GM18858 (cell line): Measurements from ENCODE around the gene SLC6A12.
"Not testable (repeated sequence)": the region's sequence is repeated elsewhere in the genome, so short reads cannot be mapped to it uniquely, and the experiment has no call there.

Experiments used
- ATAC-seq: cut with Tn5 transposase; IDR thresholded peaks from one replicate; pipeline ENCODE4 v1.9.1; 2021; ENCODE audit not compliant: unreplicated experiment

Gene SLC6A12

DNA sequence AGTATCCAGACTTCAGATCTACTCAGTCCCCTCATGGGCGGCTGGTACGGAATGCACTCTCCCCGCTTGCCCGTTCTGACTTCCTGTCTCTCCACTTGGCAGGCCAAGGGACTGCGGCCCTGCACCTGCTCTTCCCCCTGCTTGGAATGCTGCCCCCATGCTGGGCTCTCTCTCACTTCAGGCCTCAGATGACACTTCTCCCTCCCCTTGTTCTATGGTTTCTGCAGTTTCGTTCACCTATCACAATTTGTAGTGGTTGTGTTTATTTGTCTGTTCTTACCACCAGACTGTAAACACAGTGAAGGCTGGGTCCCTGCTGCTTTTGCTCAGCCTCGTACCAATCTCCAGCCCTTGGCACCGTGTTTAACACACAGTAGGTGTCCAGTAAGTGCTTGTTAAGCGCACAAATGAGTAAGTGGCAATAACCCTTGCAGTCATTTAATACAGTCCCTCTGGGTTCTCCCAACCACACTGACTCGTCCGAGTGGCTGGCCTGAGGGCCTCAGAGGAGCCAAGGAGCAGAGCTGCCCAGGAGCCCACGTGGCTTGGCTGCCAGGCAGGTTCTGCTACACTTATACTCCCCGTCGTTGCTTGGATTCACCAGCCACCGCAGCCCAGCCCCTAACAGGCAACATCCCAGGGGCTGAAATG is 11.8 kb downstream of the SLC6A12 start:
- no peak for ATAC-seq

GRCh38 chr12:201361-201760 is 12.6 kb downstream of the SLC6A12 start:
- no peak for ATAC-seq

DNA sequence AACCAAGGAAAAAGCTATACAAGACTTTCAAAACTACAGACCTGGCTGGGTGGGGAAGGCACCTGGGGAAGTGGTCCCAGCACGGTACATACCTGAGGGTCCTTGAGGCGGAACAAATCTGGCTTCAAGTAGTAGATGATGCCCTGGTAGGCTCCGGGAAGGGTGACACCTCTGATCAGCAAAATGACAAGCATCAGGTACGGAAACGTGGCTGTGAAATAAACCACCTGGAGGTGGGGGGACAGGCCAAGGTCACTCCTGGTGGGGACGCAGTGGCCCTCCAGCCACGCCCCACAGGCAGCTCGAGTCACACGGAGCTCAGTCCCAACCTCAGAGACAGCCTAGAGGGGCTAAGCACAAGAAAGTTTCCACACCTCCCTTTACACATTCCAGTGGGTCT is 15.3 kb downstream of the SLC6A12 start:
- ATAC-seq = no peak

DNA sequence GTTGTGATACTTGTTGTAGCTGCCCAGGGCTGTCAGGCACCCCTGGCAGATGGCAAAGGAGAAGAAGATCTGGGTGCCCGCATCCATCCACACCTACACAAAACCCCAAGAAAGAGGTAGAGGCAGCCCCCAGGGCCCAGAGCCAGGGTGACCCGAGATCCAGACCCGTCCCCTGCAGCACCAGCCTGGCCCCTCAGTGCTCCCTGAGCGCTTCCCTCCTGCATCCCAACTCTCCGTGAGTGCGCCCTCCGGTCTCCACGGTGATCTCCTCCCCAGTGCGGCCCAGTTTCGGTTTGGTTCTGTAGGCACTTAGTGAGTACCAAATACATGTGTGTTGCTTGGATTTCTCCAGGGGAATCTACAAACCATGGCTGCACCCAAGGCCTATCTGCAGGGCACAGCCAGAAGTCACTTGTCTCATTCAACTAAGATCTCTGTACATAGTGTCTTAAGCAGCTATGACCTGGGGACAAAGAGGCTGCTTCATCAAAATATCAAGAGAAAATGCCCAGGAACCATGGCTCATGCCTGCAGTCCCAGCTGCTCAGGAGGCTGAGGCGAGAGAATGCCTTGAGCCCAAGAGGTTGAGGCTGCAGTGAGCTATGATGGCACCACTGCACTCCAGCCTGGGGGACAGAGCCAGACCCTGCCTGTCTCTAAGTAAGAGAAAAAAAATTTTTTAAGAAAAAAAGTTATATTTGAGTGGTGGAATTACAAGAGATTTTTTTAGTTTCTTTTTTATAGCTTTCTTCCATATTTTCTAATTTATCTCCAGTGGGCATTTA is 15.9 kb downstream of the SLC6A12 start:
- no peak for ATAC-seq

DNA sequence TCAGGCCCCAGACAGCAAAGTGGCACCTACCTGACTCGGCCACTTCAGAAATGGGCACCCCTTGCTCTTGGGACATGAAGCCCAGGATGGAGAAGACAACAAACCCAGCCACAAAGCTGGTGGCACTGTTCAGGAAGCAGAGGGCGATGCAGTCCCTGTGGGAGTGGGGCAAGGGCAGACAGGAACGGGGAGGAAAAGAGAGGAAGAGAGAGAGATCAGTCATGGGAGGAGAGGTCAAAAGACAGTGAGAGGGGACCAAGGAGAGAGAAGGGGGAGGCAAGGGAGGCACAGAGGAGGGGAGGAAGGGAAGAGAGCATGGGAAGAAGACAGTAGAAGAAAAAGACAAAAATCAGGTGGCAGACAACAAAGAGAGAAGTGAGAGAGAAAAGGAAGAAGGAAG is 16.6 kb downstream of the SLC6A12 start:
- ATAC-seq = no peak

- ATAC-seq = no peak
Measured at GRCh38 chr12:196436-196835, 17.5 kb downstream of the SLC6A12 start.

DNA sequence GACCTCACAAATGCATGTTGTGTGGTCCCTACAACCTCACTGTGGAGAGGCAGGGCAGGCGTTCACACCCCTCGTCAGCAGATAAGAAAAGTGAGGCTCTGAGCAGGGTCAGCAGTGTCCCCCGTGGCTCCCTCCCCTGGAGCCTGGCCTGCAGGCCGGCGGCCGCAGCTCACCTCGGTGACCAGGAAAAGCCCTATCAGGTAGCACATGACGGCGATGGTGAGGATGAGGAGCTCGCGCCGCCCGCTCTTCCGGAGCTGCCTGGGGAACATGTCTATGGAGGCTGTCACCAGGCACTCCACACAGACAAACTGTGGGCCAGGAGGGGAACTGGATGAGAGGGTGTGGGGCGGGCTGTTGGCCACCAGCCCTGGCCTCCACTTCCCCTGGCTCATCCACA is 18.0 kb downstream of the SLC6A12 start:
- no peak for ATAC-seq

DNA sequence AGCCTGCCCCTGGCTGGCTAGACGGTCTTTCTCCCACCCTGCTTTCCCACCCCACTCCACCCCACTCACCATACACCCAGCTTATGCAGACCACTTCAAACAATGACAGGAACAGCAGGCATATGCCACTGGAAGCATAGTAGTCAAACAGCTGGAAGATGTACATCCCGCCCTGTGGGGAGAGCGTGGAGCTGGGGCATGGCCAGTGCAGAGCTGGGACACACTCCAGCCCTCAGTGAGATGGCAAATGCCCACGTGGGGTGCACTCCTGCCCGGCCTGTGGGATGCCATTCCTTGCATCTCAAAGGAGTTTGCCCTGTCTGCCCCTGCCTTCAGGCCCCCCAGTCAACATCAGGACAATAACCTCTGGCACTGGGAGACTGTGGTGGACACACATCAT is 18.8 kb downstream of the SLC6A12 start:
- no peak for ATAC-seq

DNA sequence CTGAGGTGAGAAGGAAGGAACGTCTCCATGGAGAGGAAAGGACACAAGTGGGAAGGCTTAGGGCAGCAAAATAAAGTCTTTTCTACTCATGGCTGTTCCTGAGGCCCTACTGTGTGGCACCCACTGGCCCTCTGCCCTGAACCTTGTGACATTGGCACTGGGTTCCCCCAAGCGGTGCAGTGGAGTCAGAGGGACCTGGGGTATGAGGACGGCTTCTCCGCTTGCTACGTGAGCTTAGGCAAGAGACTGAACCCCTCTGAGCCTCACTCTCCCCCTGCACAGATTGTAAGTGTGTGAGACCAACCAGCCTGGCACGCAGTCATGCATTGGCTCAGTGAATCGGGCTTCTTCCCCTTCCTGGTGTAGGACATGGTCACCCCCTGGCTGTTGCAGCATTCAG is 19.7 kb downstream of the SLC6A12 start:
- ATAC-seq = no peak

DNA sequence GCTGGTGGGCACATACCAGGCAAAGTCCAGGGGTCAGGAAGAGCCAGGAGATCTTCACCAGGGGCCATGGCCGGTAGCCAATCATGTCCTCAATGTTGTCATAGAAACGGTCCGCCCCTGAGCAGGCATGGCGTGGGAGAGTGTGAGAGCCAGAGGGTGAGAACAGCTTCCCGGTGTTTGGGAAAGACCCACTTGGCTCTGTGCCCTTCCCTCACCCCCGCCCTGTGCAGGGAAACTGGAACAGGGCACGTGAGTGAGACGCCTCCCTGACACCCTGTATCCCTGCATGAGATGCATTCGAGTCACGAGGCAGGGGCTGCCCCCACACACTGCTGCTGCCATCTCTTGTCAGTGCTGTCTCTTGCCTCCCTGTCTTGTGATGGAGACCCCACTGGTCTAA is 20.7 kb downstream of the SLC6A12 start:
- ATAC-seq = no peak

DNA sequence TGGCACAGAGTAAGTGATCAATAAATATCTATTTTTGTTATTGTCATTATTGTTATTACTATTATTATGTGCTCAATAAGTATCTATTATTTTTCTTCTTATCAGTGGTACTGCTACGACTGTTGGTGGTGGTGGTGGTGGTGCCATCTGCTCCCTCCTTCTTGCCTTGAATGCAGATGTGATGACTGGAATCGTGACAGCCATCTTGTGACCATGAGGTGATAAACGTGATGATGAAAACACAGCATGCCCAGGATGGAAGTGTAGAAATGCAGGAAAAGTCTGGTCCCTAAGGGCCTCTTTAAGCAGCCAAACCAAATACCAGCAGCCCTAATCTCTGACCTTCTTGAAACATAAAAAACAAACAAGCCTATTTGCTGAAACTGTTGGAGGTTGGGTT is 22.4 kb downstream of the SLC6A12 start:
- no peak for ATAC-seq

GRCh38 chr12:190881-191280 is 23.1 kb downstream of the SLC6A12 start:
- no peak for ATAC-seq

DNA sequence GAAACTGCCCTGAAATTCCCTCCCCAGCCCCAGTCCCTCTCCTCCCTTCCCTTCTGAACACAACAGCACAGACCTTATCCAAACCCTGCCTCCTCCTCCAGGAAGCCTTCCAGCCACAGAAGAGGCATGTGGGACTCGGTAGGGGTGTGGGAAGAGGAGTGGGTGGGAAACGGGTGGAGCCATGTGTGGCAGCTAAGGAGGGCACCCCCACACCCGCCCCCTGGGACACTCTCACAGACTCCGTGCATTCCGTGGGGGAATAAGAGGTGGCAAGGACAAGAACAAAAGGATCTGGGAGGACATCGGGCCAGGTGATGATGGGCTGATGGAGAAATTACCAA is 24.4 kb downstream of the SLC6A12 start:
- no peak for ATAC-seq

- ATAC-seq = no peak
Measured at GRCh38 chr12:188910-189621, 24.9 kb downstream of the SLC6A12 start.

DNA sequence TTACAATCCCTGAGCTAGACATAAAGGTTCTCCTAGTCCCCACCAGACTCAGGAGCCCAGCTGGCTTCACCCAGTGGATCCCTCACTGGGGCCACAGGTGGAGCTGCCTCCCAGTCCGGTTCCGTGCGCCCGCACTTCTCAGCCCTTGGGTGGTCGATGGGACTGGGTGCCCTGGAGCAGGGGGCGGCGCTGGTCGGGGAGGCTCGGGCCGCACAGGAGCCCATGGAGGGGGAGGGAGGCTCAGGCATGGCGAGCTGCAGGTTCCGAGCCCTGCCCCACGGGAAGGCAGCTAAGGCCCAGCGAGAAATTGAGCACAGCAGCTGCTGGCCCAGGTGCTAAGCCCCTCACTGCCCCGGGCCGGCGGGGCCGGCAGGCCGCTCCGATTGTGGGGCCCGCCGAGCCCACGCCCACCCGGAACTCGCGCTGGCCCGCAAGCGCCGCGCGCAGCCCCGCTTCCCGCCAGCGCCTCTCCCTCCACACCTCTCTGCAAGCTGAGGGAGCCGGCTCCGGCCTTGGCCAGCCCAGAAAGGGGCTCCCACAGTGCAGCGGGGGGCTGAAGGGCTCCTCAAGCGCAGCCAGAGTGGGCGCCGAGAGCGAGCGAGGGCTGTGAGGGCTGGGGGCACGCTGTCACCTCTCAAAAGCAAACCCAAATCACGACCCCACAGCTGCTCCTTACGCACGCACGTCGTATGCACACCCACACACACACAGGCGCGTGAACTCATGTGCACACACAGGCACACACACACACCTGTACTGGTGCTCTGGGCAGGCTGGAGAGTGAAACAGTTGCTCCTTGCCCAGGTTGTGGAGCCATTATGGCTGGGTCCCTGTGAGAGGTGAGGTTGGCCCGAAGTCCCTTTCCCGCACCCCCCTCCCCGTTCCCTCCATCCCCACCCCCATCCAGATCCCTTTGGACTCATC is 25.7 kb downstream of the SLC6A12 start:
- not testable (repeated sequence) for ATAC-seq

DNA sequence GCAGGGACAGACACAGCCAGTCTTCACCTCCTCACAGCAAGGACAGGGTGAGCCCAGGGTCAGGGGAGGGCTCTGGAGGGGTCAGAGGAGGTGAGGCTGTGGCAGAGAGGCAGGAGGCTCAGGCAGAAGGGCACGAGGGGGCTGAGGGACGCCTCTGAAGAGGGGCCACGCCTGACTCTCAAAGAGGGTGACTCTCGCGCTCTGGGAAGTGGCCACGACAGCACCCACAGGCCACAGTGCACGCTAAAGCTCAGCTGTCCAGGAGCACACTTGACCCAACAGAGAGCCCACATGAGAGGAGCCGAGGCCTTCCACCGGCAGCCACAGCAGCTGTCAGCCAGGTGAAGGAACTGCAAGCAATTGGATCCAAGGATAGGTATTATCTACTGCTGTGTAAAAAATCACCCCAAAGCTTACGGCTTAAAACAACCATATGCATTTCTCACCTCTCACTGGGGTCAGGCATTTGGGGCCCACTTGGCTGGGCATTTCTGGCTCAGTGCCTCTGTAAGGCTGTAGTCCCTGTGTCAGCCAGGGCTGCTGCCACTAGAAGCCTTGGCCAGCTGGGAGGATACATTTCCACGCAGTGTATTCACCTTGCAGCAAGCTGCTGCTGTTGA is 27.8 kb downstream of the SLC6A12 start:
- no peak for ATAC-seq

- ATAC-seq = no peak
Measured at GRCh38 chr12:185576-185955, 28.4 kb downstream of the SLC6A12 start.

DNA sequence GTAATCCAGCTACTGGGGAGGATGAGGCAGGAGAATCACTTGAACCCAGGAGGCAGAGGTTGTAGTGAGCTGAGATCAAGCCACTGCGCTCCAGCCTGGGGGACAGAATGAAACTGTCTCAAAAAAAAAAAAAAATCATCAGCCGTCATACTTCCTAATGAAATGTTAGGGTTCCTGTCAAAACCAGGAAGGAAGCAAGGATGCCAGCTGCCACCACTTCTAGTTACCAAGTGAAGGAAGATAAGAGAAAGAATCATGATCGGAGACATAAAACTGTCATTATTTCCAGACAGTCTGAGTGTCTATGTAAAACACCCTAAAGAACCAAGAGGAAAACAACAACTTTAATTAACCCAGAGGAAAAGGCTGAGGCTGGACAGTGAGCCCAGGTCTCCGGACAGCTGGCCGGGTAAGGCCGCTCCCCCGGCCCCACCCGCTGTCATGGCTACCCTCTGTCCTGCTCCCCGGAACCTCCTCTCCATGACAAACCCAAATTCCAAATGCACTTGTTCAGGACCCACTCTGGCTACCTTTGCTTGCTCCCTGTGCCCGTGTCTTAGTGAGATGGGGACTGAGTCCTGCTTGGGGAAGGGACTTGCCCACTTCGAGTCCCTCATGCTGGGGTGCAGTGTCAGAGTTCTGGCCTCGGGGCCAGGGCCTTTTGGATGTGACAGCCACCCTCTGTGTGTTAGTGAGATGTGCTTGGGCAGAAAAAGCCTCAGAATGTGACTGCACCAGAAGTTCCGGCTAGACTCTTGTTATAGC is 29.0 kb downstream of the SLC6A12 start:
- ATAC-seq = no peak

DNA sequence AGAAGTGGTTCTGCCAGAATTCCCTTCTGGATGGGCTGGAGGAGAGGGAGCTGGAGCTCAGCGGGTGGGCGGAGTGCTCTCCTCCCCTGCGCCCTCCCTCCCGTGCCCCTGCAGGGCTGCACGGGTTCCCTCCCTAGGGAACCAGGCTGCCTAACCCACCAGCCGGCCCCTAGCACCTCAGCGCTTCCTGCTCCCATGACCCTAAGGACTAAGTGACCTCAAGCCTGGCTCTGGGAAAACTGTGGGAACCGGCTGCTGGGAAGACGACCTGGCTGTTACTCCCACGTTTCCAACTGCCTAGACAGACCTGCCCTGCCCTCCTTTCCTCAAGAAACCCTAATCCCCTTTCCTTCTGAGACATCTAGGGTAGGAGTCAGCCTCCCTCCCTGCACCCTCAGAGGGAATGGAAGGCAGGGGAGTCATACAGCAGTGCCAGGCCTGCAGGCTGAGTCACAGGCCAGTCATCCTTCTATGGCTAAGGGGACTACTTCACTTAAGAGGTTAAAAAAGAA is 31.5 kb downstream of the SLC6A12 start:
- ATAC-seq = no peak

- no peak for ATAC-seq
Measured at GRCh38 chr12:181921-182320, 32.0 kb downstream of the SLC6A12 start.
